ENCODE data around the gene ECE1. TPM values are rescaled to one million over a fixed set of nuclear protein-coding genes. Genes with fewer than 3 reads are reported as not detected.

Gene ECE1
- total and polyA plus RNA-seq, 2 of the 13 experiments (the other 11 are each of a cell fraction or from before 2014, with no cell fraction given): 13.5 to 21.2 TPM

GRCh38 chr1:21301794-21302440 lies 11.7 kb upstream of the ECE1 start:
- Histone ChIP-seq H3K9me3 (ENCODE audit: low read length) (no peaks in the 10 kb centered on the region), H3K4me1 (ENCODE audit: insufficient read depth, low read length) (no peaks in the 10 kb centered on the region), H2AFZ (ENCODE audit: low read length) (no peak overlapping the region), H3K27ac (ENCODE audit: extremely low read length, insufficient read depth, low read length) (no peak overlapping the region), H3K4me2 (ENCODE audit: low read depth, low read length) (no peak overlapping the region), H3K9ac (ENCODE audit: insufficient read depth, low read depth, low read length) (no peak overlapping the region), H3K27me3 (ENCODE audit: control insufficient read depth in 1 of 2, insufficient read depth in 2 of 2, low read length in 2 of 2) (no peaks in the 10 kb centered on the region), H3K4me3 (replicated peaks in 1 of 3; ENCODE audit: insufficient read depth in 1 of 3, low read depth in 2 of 3, low read length in 3 of 3) (no peak overlapping the region), H3K79me2 (ENCODE audit: insufficient read depth, low read length) (no peaks in the 10 kb centered on the region), H4K20me1 (ENCODE audit: insufficient read depth, low read length) (no peaks in the 10 kb centered on the region), H3K36me3 (replicated peaks in 1 of 2; ENCODE audit: control insufficient read depth in 1 of 2, insufficient read depth in 2 of 2, low read length in 2 of 2) (peaks cover 0 to 1% of the 10 kb centered on the region in 2 experiments; a peak in 1 of 5 replicates)
- no peak for DNase-seq (ENCODE audit: low spot score)
- ATAC-seq: no peak
- ChIA-PET CTCF (ENCODE audit: low intra/inter-chr PET ratio, low total read pairs) (interaction anchor here (1.2 to 2.0 kb wide), 5 partner anchors 33 to 70 kb away, joined by 3 to 26 read pairs (median 5); no protein-coding TSS in a partner anchor), POLR2A (no interaction called here)
- intact Hi-C loops (cut with micrococcal nuclease; ENCODE audit: unreplicated experiment): loop anchor here (1.0 kb wide), 1 partner anchor 66 kb away; no protein-coding TSS in a partner anchor
- 91% methylated on average over 9 of the region's 10 CpGs for WGBS (ENCODE audit: low lambda C conversion rate)
- in situ Hi-C loops (cut with HindIII; ENCODE audit: extremely low pct_ligation_motif_present, low pct_unique_long_range_greater_than_20kb): no loop called here
- BruUV-seq (replicated peaks): no TSS peak
- FAIRE-seq: no peak
- no peak for TF ChIP-seq ZNF121 (CRISPR knock-in tag; IDR thresholded peaks at IDR 0.05)
- TF ChIP-seq MAFG (CRISPR knock-in tag; IDR thresholded peaks at IDR 0.05): no peak
- peak; percentile 89 for TF ChIP-seq ZNF629 (CRISPR knock-in tag; conservative IDR thresholded peaks at IDR 0.05)

GRCh38 chr1:21300774-21301173 lies 10.5 kb upstream of the ECE1 start:
- no peaks in the 10 kb centered on the region for H3K4me1 ChIP-seq (ENCODE audit: insufficient read depth, low read length)
- POLR2A ChIA-PET: interaction anchor here (0.6 kb wide), 1 partner anchor 137 kb away, joined by 3 read pairs; no protein-coding TSS in a partner anchor
- no peak overlapping the region for H2AFZ ChIP-seq (ENCODE audit: low read length)
- no peak overlapping the region for H3K4me3 ChIP-seq (replicated peaks in 1 of 3; ENCODE audit: insufficient read depth in 1 of 3, low read depth in 2 of 3, low read length in 3 of 3)
- BruUV-seq (replicated peaks): no TSS peak
- DNase-seq (ENCODE audit: low spot score) (no peak), ATAC-seq (no peak), FAIRE-seq (no peak)
- no peak overlapping the region for H3K27ac ChIP-seq (ENCODE audit: extremely low read length, insufficient read depth, low read length)
- CTCF ChIA-PET (ENCODE audit: low intra/inter-chr PET ratio, low total read pairs): no interaction called here
- H3K36me3 ChIP-seq (replicated peaks in 1 of 2; ENCODE audit: control insufficient read depth in 1 of 2, insufficient read depth in 2 of 2, low read length in 2 of 2): peaks cover 0 to 1% of the 10 kb centered on the region in 2 experiments; a peak in 1 of 5 replicates
- H3K27me3 ChIP-seq (ENCODE audit: control insufficient read depth in 1 of 2, insufficient read depth in 2 of 2, low read length in 2 of 2): no peaks in the 10 kb centered on the region
- in situ Hi-C loops (cut with HindIII; ENCODE audit: extremely low pct_ligation_motif_present, low pct_unique_long_range_greater_than_20kb): no loop called here
- H3K9me3 ChIP-seq (ENCODE audit: low read length): no peaks in the 10 kb centered on the region
- H3K79me2 ChIP-seq (ENCODE audit: insufficient read depth, low read length): no peaks in the 10 kb centered on the region
- H4K20me1 ChIP-seq (ENCODE audit: insufficient read depth, low read length): no peaks in the 10 kb centered on the region
- H3K9ac ChIP-seq (ENCODE audit: insufficient read depth, low read depth, low read length): no peak overlapping the region
- intact Hi-C loops (cut with micrococcal nuclease; ENCODE audit: unreplicated experiment): no loop called here
- H3K4me2 ChIP-seq (ENCODE audit: low read depth, low read length): no peak overlapping the region
- TF ChIP-seq NFIC (IDR thresholded peaks at IDR 0.05; ENCODE audit: low read length): no peak
- no peak for TF ChIP-seq ZNF503 (CRISPR knock-in tag; IDR thresholded peaks at IDR 0.05)
- TF ChIP-seq ZNF441 (CRISPR knock-in tag; IDR thresholded peaks at IDR 0.05; ENCODE audit: borderline replicate concordance): no peak
- TF ChIP-seq HIC2 (CRISPR knock-in tag; IDR thresholded peaks at IDR 0.05; ENCODE audit: low read depth): no peak
- TF ChIP-seq ZBTB25 (CRISPR knock-in tag; IDR thresholded peaks at IDR 0.05): no peak
- TF ChIP-seq ZNF883 (CRISPR knock-in tag; IDR thresholded peaks at IDR 0.05; ENCODE audit: not compliant biosample characterization): no peak
- TF ChIP-seq ZNF580 (CRISPR knock-in tag; IDR thresholded peaks at IDR 0.05; ENCODE audit: borderline replicate concordance, low read depth): no peak
- no peak for TF ChIP-seq ZNF101 (CRISPR knock-in tag; IDR thresholded peaks at IDR 0.05; ENCODE audit: borderline replicate concordance, low read depth)
- TF ChIP-seq CENPBD1 (CRISPR knock-in tag; IDR thresholded peaks at IDR 0.05; ENCODE audit: borderline replicate concordance, low read depth): no peak

Measured in HepG2 (cell line).